ENCODE data around the gene DUOX2. TPM values are rescaled to one million over a fixed set of nuclear protein-coding genes. Genes with fewer than 3 reads are reported as not detected.
A peak's percentile ranks its signal among the peaks of the same experiment; 100 is the strongest.
"Not testable (repeated sequence)": the region's sequence is repeated elsewhere in the genome, so short reads cannot be mapped to it uniquely, and the experiment has no call there.

DUOX2 gene
- total and polyA plus RNA-seq, 2 of the 13 experiments (the other 11 are each of a cell fraction or from before 2014, with no cell fraction given): 0.08 TPM; not detected in 1

DNA sequence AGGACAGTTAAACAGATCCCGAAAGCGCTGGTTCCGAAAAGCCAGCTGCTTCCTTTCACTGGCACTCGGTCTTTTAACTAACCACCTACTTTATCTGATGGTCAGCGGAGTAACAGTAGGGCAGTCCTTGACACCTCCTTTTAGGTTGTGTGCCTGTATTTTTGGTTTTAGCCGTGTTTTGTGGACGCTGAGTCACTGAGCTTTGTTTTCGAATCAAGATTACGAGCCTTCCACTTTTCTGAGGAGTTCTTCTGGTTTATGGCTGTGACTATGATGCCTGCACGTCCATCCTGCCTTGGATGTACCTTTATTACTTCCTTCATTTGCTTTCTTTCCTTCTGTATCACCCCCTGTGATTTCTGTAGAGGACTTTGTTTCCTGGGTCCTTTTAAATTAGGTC, 31.6 kb downstream of the DUOX2 start:
- H3K9ac ChIP-seq (ENCODE audit: insufficient read depth, low read depth, low read length); H3K9me3 ChIP-seq (ENCODE audit: low read length); ATAC-seq; CTCF ChIA-PET (ENCODE audit: low intra/inter-chr PET ratio, low total read pairs); POLR2A ChIA-PET; intact Hi-C loops (cut with micrococcal nuclease; ENCODE audit: unreplicated experiment); BruUV-seq (replicated peaks); H3K27ac ChIP-seq (ENCODE audit: extremely low read length, insufficient read depth, low read length); H3K27me3 ChIP-seq (ENCODE audit: control insufficient read depth in 1 of 2, insufficient read depth in 2 of 2, low read length in 2 of 2); H3K79me2 ChIP-seq (ENCODE audit: insufficient read depth, low read length); H4K20me1 ChIP-seq (ENCODE audit: insufficient read depth, low read length); H3K36me3 ChIP-seq (replicated peaks in 1 of 2; ENCODE audit: control insufficient read depth in 1 of 2, insufficient read depth in 2 of 2, low read length in 2 of 2); H2AFZ ChIP-seq (ENCODE audit: low read length); in situ Hi-C loops (cut with HindIII; ENCODE audit: extremely low pct_ligation_motif_present, low pct_unique_long_range_greater_than_20kb); H3K4me3 ChIP-seq (replicated peaks in 1 of 3; ENCODE audit: insufficient read depth in 1 of 3, low read depth in 2 of 3, low read length in 3 of 3); DNase-seq (ENCODE audit: low spot score); H3K4me2 ChIP-seq (ENCODE audit: low read depth, low read length); FAIRE-seq: not testable (repeated sequence)
- WGBS (ENCODE audit: low lambda C conversion rate): 61% methylated on average over 6 of the region's 10 CpGs
- peaks cover 17% of the 10 kb centered on the region for H3K4me1 ChIP-seq (ENCODE audit: insufficient read depth, low read length)

DNA sequence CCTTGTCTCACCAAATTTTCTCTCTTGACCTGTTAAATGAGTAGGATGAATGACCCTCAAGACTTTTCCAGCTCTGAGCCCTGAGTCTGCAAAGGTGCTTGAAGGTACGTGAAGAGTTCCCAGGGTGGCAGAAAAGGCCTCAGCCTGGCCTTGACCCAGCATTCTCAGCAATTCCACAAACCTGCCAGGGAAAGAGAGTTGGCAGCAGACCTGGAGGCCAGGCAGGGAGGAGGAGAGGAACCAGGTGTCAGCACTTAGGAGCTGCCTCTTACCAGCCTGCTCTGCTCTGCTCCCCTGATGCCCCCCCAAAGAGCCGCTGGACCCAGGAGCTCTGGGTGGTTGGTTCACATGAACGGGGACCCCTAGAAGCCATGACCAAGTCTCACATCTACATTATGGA, 33.4 kb downstream of the DUOX2 start:
- DNase-seq (ENCODE audit: low spot score); POLR2A ChIA-PET; H3K27ac ChIP-seq (ENCODE audit: extremely low read length, insufficient read depth, low read length); intact Hi-C loops (cut with micrococcal nuclease; ENCODE audit: unreplicated experiment); H3K4me2 ChIP-seq (ENCODE audit: low read depth, low read length); CTCF ChIA-PET (ENCODE audit: low intra/inter-chr PET ratio, low total read pairs); H3K4me3 ChIP-seq (replicated peaks in 1 of 3; ENCODE audit: insufficient read depth in 1 of 3, low read depth in 2 of 3, low read length in 3 of 3); H3K9ac ChIP-seq (ENCODE audit: insufficient read depth, low read depth, low read length); ATAC-seq; H3K27me3 ChIP-seq (ENCODE audit: control insufficient read depth in 1 of 2, insufficient read depth in 2 of 2, low read length in 2 of 2); H3K79me2 ChIP-seq (ENCODE audit: insufficient read depth, low read length); in situ Hi-C loops (cut with HindIII; ENCODE audit: extremely low pct_ligation_motif_present, low pct_unique_long_range_greater_than_20kb); H4K20me1 ChIP-seq (ENCODE audit: insufficient read depth, low read length); H3K9me3 ChIP-seq (ENCODE audit: low read length); H3K36me3 ChIP-seq (replicated peaks in 1 of 2; ENCODE audit: control insufficient read depth in 1 of 2, insufficient read depth in 2 of 2, low read length in 2 of 2); BruUV-seq (replicated peaks); H2AFZ ChIP-seq (ENCODE audit: low read length): not testable (repeated sequence)
- peak; percentile 71 for FAIRE-seq
- WGBS (ENCODE audit: low lambda C conversion rate): 67% methylated on average over 1 of the region's 3 CpGs
- H3K4me1 ChIP-seq (ENCODE audit: insufficient read depth, low read length): peaks cover 17% of the 10 kb centered on the region

DNA sequence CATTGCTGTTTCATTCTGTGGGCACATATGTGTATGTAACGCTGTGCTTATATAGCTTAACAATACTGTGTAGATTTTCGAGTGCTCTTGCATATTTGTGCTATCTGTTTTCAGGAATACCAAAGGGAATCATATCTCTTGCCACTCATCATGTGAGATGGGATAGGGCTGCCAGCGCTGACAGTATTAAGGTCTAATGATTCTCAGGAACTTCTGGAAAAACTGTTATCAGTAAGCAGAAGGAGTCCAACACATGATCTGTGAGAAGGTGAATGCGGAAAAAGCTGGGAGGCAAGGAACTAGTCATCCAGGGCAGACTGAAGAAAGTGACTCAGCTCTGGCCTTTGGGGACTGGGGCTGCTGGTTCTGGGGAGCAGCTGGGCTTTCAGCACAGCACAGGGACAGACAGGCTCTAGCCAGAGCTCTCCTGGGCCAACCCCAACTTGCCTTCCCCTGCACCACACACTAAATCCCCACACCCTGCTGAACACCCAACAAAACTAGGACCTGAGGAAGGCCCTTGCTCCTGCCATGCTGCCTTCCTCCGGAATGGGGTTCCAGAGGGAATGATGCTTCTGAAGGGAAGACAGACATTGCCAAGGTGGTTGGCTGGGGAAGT, 34.2 kb downstream of the DUOX2 start:
- FAIRE-seq; POLR2A ChIA-PET; H3K4me3 ChIP-seq (replicated peaks in 1 of 3; ENCODE audit: insufficient read depth in 1 of 3, low read depth in 2 of 3, low read length in 3 of 3); H3K36me3 ChIP-seq (replicated peaks in 1 of 2; ENCODE audit: control insufficient read depth in 1 of 2, insufficient read depth in 2 of 2, low read length in 2 of 2); H3K27me3 ChIP-seq (ENCODE audit: control insufficient read depth in 1 of 2, insufficient read depth in 2 of 2, low read length in 2 of 2); H4K20me1 ChIP-seq (ENCODE audit: insufficient read depth, low read length); BruUV-seq (replicated peaks); DNase-seq (ENCODE audit: low spot score); H3K9me3 ChIP-seq (ENCODE audit: low read length); H3K27ac ChIP-seq (ENCODE audit: extremely low read length, insufficient read depth, low read length); H3K79me2 ChIP-seq (ENCODE audit: insufficient read depth, low read length); intact Hi-C loops (cut with micrococcal nuclease; ENCODE audit: unreplicated experiment); in situ Hi-C loops (cut with HindIII; ENCODE audit: extremely low pct_ligation_motif_present, low pct_unique_long_range_greater_than_20kb); H3K9ac ChIP-seq (ENCODE audit: insufficient read depth, low read depth, low read length); H3K4me2 ChIP-seq (ENCODE audit: low read depth, low read length); CTCF ChIA-PET (ENCODE audit: low intra/inter-chr PET ratio, low total read pairs); ATAC-seq; H2AFZ ChIP-seq (ENCODE audit: low read length): not testable (repeated sequence)
- whole genome bisulfite sequencing (ENCODE audit: low lambda C conversion rate): 70% methylated on average over 5 of the region's 5 CpGs
- peaks cover 20% of the 10 kb centered on the region for H3K4me1 ChIP-seq (ENCODE audit: insufficient read depth, low read length)

DNA sequence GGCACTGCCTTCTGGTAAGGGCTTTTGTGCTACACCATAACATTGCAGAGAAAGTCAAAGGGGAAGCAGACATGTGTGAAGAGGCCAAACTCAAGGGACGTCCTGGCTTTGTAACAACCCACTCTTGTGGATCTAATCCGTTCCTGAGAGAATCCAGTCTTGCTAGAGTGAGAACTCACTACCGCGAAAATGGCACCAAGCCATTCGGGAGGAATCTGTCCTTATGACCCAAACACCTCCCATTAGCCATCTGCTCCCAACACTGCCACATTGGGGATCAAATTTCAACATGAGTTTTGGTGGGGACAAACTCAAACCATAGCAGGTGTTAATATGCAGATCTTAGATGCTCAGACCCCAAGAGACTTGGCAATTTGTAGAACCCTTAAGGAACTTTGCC, 34.8 kb downstream of the DUOX2 start:
- POLR2A ChIA-PET; CTCF ChIA-PET (ENCODE audit: low intra/inter-chr PET ratio, low total read pairs); H3K36me3 ChIP-seq (replicated peaks in 1 of 2; ENCODE audit: control insufficient read depth in 1 of 2, insufficient read depth in 2 of 2, low read length in 2 of 2); ATAC-seq; H3K4me3 ChIP-seq (replicated peaks in 1 of 3; ENCODE audit: insufficient read depth in 1 of 3, low read depth in 2 of 3, low read length in 3 of 3); H3K4me2 ChIP-seq (ENCODE audit: low read depth, low read length); DNase-seq (ENCODE audit: low spot score); in situ Hi-C loops (cut with HindIII; ENCODE audit: extremely low pct_ligation_motif_present, low pct_unique_long_range_greater_than_20kb); H2AFZ ChIP-seq (ENCODE audit: low read length); H3K27ac ChIP-seq (ENCODE audit: extremely low read length, insufficient read depth, low read length); H3K27me3 ChIP-seq (ENCODE audit: control insufficient read depth in 1 of 2, insufficient read depth in 2 of 2, low read length in 2 of 2); H3K79me2 ChIP-seq (ENCODE audit: insufficient read depth, low read length); H3K9ac ChIP-seq (ENCODE audit: insufficient read depth, low read depth, low read length); intact Hi-C loops (cut with micrococcal nuclease; ENCODE audit: unreplicated experiment); H3K9me3 ChIP-seq (ENCODE audit: low read length); H4K20me1 ChIP-seq (ENCODE audit: insufficient read depth, low read length); BruUV-seq (replicated peaks): not testable (repeated sequence)
- peaks cover 18% of the 10 kb centered on the region for H3K4me1 ChIP-seq (ENCODE audit: insufficient read depth, low read length)
- peak; percentile 53 for FAIRE-seq
- 45% methylated on average over 5 of the region's 5 CpGs for WGBS (ENCODE audit: low lambda C conversion rate)
